ENCODE measurements around the gene MYO10.

MYO10 gene

DNA sequence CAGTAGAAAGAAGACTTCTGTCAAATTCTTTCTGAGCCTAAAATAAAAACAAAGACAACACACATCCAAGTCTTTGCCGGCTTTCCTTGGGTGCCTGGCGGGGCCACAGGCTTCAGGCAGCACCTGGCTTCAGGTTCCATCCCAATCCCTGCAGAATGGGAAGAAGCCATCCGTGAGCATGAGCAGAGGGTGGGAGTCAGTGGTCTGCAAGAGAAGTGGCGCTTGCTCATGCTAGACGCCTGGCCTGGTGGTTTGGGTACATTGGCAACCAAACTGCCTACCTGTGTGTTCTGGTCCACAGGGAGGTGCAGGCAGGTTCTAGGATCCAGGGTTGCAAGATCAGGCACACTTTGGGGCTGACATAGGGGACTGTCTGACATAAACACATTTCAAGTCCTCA lies 271.7 kb downstream of the MYO10 start:
- no peak for TF ChIP-seq EZH2phosphoT487 (IDR thresholded peaks at IDR 0.05; ENCODE audit: low read depth)
- TF ChIP-seq, protein P1, sequence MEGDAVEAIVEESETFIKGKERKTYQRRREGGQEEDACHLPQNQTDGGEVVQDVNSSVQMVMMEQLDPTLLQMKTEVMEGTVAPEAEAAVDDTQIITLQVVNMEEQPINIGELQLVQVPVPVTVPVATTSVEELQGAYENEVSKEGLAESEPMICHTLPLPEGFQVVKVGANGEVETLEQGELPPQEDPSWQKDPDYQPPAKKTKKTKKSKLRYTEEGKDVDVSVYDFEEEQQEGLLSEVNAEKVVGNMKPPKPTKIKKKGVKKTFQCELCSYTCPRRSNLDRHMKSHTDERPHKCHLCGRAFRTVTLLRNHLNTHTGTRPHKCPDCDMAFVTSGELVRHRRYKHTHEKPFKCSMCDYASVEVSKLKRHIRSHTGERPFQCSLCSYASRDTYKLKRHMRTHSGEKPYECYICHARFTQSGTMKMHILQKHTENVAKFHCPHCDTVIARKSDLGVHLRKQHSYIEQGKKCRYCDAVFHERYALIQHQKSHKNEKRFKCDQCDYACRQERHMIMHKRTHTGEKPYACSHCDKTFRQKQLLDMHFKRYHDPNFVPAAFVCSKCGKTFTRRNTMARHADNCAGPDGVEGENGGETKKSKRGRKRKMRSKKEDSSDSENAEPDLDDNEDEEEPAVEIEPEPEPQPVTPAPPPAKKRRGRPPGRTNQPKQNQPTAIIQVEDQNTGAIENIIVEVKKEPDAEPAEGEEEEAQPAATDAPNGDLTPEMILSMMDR (IDR thresholded peaks at IDR 0.05; ENCODE audit: low read depth, low read length): no peak
- Histone ChIP-seq H3K27ac (ENCODE audit: low read length) (no peak overlapping the region), H3K4me1 (ENCODE audit: low read length) (no peaks in the 10 kb centered on the region), H3K79me2 (ENCODE audit: low read length) (no peaks in the 10 kb centered on the region), H3K4me3 (ENCODE audit: low read length) (no peak overlapping the region), H2AFZ (ENCODE audit: low read depth, low read length) (no peak overlapping the region), H3K9me3 (ENCODE audit: insufficient read depth, low read length) (no peaks in the 10 kb centered on the region), H3K9ac (ENCODE audit: low read length) (no peak overlapping the region), H3K4me2 (ENCODE audit: low read length) (no peak overlapping the region), H3K36me3 (replicated peaks; ENCODE audit: low read depth, low read length) (no peaks in the 10 kb centered on the region), H4K20me1 (ENCODE audit: insufficient read depth, low read length) (no peaks in the 10 kb centered on the region), H3K27me3 (ENCODE audit: low read depth, low read length) (no peaks in the 10 kb centered on the region)

DNA sequence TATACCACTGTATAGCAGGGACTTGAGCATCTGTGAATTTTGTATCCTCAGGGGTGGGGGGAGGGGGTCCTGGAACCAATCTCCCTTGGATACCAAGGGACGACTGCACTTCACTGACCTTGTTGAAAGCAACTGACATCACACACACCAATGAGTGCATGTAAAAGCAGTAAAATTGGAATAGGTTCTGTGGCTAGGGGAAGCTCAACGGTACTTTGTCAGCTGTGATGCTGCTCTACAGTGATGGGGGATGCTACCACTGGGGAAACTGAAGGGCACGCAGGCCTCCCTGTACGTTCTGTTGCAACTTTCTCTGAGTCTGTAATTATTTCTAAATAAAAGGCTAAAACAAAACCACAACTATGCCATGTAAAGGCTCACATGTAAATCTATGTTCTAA lies 272.2 kb downstream of the MYO10 start:
- Histone ChIP-seq H3K79me2 (ENCODE audit: low read length) (no peaks in the 10 kb centered on the region), H3K27me3 (ENCODE audit: low read depth, low read length) (no peaks in the 10 kb centered on the region), H3K4me1 (ENCODE audit: low read length) (no peaks in the 10 kb centered on the region), H2AFZ (ENCODE audit: low read depth, low read length) (no peak overlapping the region), H3K4me3 (ENCODE audit: low read length) (no peak overlapping the region), H3K9me3 (ENCODE audit: insufficient read depth, low read length) (no peaks in the 10 kb centered on the region), H3K27ac (ENCODE audit: low read length) (no peak overlapping the region), H4K20me1 (ENCODE audit: insufficient read depth, low read length) (no peaks in the 10 kb centered on the region), H3K9ac (ENCODE audit: low read length) (no peak overlapping the region), H3K4me2 (ENCODE audit: low read length) (no peak overlapping the region), H3K36me3 (replicated peaks; ENCODE audit: low read depth, low read length) (no peaks in the 10 kb centered on the region)
- TF ChIP-seq EZH2phosphoT487 (IDR thresholded peaks at IDR 0.05; ENCODE audit: low read depth): no peak
- TF ChIP-seq, protein P1 (IDR thresholded peaks at IDR 0.05; ENCODE audit: low read depth, low read length): no peak

DNA sequence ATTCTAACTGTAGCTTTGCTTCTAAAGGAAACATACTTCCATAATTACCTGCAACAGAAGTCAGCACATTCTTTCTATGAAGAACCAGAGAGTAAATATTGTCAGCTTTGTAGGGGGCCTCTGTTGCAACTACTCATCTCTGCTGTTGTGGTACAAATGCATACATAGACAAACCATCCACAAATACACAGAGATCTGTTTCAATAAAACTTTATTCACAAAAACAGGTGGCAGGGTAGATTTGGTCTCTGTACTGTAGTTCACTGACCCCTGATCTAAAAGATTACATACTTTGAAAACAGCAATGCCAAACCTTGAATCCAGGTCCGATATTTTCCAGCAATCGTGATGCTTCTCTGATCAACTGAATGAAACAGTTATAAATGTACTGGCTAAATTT lies 274.4 kb downstream of the MYO10 start:
- Histone ChIP-seq H4K20me1 (ENCODE audit: insufficient read depth, low read length) (no peaks in the 10 kb centered on the region), H3K27ac (ENCODE audit: low read length) (no peak overlapping the region), H3K4me1 (ENCODE audit: low read length) (no peaks in the 10 kb centered on the region), H3K79me2 (ENCODE audit: low read length) (no peaks in the 10 kb centered on the region), H3K27me3 (ENCODE audit: low read depth, low read length) (no peaks in the 10 kb centered on the region), H3K9ac (ENCODE audit: low read length) (no peak overlapping the region), H3K4me3 (ENCODE audit: low read length) (no peak overlapping the region), H2AFZ (ENCODE audit: low read depth, low read length) (no peak overlapping the region), H3K36me3 (replicated peaks; ENCODE audit: low read depth, low read length) (no peaks in the 10 kb centered on the region), H3K9me3 (ENCODE audit: insufficient read depth, low read length) (no peaks in the 10 kb centered on the region), H3K4me2 (ENCODE audit: low read length) (no peak overlapping the region)
- no peak for TF ChIP-seq EZH2phosphoT487 (IDR thresholded peaks at IDR 0.05; ENCODE audit: low read depth)
- TF ChIP-seq, protein P1 (IDR thresholded peaks at IDR 0.05; ENCODE audit: low read depth, low read length): no peak

DNA sequence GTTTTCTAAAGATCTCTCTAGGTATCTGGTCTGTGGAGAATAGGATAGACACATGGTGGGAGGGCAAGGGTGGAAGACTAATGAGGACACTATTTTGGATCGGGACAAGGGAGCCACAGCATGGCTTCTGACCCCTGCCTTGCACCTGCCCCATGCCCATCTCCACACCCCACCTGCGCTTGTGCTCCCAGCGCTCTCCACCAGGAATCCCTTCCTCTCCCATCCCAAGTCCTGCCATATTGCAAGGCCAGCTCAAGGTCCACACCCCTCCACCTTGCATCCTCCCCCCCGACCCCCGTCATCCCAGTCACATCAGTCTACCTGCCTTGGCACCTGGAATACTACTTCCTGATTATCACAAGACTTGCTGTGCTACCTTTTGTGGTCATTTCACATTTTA lies 275.1 kb downstream of the MYO10 start:
- H3K36me3 ChIP-seq (replicated peaks; ENCODE audit: low read depth, low read length): no peaks in the 10 kb centered on the region
- H4K20me1 ChIP-seq (ENCODE audit: insufficient read depth, low read length): no peaks in the 10 kb centered on the region
- H3K79me2 ChIP-seq (ENCODE audit: low read length): no peaks in the 10 kb centered on the region
- no peaks in the 10 kb centered on the region for H3K27me3 ChIP-seq (ENCODE audit: low read depth, low read length)
- H2AFZ ChIP-seq (ENCODE audit: low read depth, low read length): no peak overlapping the region
- no peak for TF ChIP-seq EZH2phosphoT487 (IDR thresholded peaks at IDR 0.05; ENCODE audit: low read depth)
- TF ChIP-seq, protein P1 (IDR thresholded peaks at IDR 0.05; ENCODE audit: low read depth, low read length): no peak
- no peak overlapping the region for H3K4me3 ChIP-seq (ENCODE audit: low read length)
- no peak overlapping the region for H3K27ac ChIP-seq (ENCODE audit: low read length)
- no peaks in the 10 kb centered on the region for H3K9me3 ChIP-seq (ENCODE audit: insufficient read depth, low read length)
- no peak overlapping the region for H3K4me2 ChIP-seq (ENCODE audit: low read length)
- no peak overlapping the region for H3K9ac ChIP-seq (ENCODE audit: low read length)
- H3K4me1 ChIP-seq (ENCODE audit: low read length): no peaks in the 10 kb centered on the region

Measured in OCI-LY3 (cell line).